Limb (tissue), 2 donors: Measurements from ENCODE around the gene ACP7.
"Not testable (repeated sequence)": the region's sequence is repeated elsewhere in the genome, so short reads cannot be mapped to it uniquely, and the experiment has no call there.

ENCODE experiments used
- DNase-seq, 2 donors: peaks; one replicate each; pipeline ENCODE4 v3.0.0-alpha.2; 2016; ENCODE audit errors: extremely low spot score in 2 of 2

Gene ACP7

DNA sequence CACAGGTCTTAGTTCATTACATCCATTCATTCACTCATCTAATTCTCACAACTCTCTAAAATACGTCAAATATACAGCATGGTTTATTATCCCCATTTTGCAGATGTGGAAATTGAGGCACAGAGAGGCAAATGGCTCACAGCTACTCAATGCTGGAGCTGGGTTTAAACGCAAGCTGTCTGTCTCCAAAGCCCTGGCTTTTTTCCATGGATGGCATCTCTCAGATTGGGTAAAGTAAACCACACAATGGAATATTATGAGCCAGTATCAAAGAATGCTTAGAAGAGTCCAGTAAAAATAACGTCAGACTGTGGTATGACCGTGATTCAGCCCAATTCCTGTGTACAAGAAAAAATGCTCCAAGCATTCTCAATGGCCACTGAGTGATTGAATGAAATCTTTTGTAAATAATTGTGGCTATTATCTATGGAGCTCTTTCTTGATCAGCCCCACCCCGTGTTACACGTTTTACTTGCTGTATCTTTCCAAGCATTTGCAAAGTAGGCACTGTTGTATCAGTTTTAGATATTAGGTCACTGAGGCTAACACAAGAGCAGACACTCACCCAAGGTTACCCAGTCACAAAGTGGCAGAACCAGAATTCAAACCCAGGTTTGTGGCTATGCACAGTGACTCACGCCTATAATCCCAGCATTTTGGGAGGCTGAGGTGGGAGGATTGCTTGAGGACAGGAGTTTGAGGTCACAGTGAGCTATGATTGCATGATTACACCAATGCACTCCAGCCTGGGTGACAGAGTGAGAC lies 5.5 kb upstream of the ACP7 start:
- DNase-seq = no peak

DNA sequence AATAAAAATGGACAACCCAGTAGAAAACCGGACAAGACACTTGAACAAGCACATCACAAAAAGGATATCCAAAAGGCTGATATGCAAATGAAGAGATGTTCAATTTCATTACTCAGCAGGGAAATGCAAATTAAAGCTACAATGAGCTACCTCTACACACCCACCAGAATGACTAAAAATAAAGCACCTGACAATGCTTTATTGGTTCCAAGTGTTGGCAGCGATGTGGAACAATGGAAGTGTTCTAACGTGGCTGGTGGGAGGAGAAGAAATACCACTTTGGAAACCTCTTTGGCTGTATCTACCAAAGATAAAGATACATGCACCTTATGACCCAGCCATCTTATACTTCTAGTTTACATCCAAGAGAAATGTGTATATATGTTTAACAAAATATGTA lies 3.7 kb upstream of the ACP7 start:
- DNase-seq = no peak

DNA sequence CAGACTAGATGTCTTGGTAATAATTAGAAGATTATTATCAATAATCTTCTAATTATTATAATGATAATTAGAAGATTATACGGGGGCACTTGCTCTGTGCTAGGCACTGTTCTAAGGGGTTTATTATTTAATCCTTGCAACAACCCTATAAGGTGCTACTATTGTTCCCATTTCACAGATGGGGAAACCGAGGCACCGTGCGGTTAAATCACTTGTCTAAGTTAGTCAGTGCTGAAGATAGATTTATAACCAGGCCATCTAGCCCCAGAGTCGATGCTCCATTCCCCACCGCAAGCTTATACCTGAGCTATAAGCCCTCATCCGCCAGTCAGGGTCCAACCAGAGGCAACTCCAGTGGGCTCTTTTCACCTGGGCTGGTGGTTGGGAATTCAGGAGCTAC lies 2.0 kb upstream of the ACP7 start:
- no peak for DNase-seq

DNA sequence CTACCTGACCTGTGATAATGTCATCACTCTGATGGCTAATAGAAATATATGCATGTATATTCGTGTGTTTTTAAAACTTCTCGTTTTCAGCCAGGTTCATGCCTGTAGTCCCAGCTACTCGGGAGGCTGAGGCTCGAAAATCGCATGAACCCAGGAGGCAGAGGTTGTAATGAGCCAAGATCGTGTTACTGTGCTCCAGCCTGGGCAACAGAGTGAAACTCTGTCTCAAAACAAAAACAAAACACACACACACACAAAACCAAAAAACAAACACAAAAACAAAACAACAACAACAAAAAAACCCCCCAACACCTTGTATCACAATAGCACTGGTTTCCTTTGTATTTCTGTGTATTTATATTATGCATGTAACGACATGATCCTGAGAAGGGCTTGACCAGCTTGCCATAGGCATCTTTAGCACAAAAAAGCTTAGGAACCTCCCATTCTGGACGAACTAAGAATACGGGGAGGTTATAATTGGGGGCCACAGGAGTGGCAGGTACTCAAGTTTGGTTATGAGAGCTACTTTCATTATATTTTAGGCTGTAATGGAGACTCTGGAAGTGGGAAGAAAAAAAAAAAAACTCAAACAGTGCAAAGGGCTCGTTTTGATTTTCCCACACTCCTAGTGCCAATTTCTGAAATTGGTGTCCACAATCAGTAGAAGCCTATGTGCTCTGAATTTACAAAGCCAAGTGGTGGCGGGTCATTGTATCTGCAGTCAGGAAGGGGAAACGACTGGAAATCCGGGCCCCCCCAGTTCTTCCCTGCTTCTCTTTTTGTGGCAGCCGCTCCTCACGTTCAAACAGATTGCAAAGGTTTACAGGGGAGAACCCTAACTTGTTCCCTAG lies 1.2 kb upstream of the ACP7 start:
- DNase-seq = no peak

DNA sequence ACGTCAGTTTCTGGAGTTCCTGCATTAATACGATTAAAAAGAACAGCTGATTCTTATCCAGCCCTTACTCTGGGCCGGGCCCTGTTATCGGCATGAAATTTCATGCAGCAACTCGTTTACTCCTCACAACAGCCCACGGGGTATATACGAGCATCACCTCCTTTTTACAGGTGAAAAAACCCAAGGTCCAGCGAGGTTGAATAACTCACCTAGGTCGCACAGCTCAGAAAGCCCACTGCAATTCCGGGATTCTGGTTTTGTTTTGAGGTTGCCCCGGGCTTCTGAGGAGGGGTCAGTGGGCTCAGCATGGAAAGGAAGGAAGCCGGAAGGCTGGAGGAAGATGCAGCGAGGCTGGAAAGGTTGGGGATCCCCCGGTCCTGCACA lies 577 bp upstream of the ACP7 start:
- DNase-seq = no peak

DNA sequence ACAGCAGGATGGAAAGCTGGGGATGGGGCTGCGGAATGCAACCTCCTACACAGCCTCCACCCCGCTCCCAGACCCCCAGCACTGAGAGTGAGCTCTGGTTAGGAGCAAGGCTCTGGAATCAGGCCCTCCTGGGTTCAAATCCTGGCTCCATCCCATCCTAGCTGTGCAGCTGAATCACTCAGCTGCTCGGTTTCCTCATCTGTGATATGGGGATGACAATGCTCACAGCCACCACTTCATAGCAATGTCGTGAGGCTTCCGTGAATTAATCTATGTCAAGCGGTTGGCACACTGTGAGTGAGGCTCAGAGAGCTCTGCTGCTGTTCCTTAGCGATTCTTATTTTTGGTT lies 538 bp downstream of the ACP7 start:
- no peak for DNase-seq

DNA sequence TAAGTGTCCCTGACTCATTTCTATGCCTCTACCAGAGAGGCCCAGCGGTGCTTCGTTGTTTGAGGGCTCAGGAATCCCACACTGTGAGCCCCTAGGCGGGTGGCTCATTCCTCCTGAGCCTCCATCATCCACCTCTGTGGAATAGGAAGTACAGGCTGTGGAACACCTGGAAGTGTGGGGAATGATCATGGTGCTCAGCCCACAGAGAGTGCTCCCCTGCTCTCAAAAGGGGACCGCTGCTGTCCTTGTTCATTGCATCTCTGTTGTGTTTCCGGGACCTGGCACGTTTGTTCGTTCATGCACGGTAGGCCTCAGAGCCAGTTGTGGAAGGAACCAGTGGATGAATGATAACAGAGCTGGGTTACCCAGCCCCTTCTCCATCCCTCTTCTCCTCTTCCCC lies 1.2 kb downstream of the ACP7 start:
- DNase-seq = no peak

DNA sequence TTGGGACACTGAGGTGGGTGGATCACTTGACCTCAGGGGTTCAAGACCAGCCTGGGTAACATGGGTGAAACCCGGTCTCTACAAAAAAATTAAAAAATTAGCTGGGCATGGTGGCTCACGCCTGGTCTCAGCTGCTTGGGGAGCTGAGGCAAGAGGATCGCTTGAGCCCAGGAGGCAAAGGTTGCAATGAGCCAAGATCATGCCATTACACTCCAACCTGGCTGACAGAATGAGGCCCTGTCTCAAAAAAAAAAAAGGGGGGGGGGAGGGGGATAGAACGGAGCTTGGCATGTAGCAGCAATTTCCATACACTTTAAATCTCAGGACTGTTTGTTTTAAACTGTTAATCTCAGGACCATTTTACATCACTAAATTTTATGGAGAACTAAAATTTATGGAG lies 2.2 kb downstream of the ACP7 start:
- DNase-seq = no peak

DNA sequence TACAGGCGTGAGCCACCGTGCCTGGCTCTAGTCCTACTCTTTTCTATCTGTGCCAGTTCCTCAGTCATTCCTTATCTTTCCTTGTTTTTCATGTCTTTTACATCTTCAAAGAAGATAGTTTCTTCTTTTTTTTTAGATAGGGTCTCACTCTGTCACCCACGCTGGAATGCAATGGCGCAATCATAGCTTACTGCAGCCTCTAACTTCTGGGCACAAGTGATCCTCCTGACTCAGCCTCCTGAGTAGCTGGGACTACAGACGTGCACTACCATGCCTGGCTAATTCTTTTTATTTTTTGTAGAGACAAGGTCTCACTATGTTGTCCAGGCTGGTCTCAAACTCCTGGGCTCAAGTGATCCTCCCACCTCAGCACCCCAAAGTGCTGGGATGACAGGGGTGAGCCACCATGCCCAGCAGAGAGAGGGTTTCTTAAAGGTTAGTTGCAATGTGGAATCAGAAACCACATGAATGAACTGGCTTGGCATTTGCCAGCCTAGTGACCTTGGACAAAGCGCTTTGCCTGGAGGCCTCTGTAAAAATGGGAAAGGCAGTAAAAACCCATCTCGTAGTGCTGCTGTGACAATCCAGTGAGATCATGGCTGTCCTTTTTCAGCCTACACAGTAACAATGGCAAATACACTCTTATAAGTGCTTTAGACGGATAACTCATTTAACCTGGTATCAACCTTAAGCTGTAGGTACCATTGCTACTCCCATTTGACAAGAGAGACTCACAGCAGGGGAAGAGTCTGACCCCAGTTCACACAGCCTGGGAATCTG lies 3.9 kb downstream of the ACP7 start:
- DNase-seq = no peak

DNA sequence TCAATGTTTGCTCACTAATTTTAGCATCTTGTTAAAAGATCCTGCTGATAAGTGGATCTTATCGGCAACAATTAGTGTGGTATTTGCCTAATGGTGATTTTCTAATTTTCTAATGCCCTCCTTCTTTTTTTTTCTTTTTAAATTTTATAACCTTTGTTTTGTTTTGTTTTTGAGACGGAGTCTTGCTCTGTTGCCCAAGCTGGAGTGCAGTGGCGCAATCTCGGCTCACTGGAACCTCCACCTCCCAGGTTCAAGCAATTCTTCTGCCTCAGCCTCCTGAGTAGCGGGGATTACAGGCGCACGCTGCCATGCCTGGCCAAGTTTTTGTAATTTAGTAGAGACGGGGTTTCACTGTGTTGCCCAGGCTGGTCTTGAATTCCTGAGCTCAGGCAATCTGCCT lies 5.8 kb downstream of the ACP7 start:
- not testable (repeated sequence) for DNase-seq

DNA sequence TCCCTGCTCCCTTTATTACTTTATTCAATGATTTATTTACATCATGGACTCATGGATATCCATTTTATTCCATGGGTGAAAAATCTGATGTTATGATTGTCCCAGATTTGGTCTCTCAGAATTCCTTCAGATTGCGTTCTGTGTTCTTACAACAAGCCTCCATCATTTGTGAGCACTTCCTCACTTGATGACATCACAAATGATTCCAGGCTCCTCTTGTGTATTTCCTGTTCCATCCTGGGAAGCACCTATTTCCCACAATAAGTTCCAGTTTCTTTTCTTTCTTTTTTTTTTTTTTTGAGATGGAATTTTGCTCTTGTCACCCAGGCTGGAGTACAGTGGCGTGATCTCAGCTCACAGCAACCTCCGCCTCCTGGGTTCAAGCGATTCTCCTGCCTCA lies 6.7 kb downstream of the ACP7 start:
- DNase-seq = no peak

DNA sequence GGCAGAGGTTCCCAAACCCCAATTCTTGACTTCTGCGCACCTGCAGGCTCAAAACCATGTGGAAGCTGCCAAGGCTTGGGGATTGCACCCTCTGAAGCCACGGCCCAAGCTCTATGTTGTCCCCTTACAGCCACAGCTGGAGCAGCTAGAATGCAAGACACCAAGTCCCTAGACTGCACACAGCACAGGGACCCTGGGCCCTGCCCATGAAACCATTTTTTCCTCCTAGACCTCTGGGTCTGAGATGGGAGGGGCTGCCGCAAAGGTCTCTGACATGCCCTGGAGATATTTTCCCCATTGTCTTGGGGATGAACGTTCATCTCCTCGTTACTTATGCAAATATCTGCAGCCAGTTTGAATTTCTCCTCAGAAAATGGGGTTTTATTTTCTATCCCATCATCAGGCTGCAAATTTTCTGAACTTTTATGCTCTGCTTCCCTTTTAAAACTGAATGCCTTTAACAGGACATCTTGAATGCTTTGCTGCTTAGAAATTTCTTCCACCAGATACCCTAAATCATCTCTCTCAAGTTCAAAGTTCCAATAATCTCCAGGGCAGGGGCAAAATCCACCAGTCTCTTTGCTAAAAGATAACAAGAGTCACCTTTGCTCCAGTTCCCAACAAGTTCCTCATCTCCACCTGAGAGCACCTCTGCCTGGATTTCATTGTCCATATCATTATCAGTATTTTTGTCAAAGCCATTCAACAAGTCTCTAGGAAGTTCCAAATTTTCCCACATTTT lies 11.8 kb downstream of the ACP7 start:
- not testable (repeated sequence) for DNase-seq

DNA sequence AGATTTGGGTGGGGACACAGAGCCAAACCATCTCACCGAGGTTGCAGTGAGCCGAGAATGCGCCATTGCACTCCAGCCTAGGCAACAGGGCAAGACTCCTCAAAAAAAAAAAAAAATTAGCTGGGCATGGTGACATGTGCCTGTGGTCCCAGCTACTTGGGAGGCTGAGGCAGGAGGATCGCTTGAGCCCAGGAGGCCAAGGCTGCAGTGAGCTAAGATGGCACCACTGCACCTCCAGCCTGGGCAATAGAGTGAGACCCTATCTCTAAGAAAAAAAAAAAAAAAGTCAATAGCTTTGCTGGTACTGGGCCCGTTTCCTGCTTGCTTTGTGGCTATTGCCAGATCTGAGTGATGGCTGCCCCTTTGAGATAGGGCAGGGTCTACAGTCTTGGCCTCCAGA lies 13.1 kb downstream of the ACP7 start:
- no peak for DNase-seq

DNA sequence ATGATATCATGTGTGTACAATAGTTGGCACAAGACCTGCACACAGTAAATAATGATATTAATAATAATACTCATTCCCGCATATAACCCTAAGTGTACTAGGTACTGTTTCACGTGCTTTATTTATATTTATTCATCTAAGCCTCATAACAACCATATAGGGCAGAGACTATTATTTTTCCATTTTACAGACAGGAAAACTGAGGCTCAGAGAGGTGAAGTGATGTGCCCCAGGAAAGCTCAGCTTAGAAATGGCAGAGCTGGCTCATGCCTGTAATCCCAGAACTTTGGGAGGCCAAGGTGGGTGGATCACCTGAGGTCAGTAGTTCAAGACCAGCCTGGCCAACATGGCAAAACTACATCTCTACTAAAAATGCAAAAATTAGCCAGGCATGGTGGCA lies 13.6 kb downstream of the ACP7 start:
- DNase-seq = no peak

DNA sequence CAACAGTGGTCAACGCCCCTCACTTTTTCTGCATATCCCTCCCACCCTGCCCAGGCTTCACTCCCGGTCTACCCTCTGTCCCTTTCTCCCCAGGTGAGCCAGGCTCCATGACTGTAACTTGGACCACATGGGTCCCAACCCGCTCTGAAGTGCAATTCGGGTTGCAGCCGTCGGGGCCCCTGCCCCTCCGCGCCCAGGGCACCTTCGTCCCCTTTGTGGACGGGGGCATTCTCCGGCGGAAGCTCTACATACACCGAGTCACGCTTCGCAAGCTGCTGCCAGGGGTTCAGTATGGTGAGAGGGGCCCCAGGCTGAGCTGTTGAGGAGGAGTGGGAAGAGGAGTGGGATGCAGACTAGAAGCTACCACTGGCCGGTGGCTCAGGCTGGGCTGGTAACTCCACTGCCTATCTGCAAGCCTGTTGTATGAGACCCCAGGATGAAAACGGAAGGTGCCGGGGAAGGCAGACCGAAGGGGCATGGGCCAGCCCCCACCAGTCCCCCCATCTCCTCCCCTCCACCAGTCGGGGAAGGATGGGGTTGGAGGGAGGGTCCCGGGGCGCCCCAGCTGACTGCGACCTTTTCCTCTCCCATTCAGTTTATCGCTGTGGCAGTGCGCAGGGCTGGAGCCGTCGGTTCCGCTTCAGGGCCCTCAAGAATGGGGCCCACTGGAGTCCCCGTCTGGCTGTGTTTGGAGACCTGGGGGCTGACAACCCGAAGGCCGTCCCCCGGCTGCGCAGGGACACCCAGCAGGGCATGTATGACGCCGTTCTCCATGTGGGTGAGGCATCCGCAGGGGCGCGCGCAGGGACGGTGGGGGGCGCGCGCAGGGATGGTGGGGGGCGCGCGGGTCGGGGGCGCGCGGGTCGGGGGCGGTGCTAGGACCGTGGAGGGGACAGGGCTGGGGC lies 14.4 kb downstream of the ACP7 start:
- no peak for DNase-seq

DNA sequence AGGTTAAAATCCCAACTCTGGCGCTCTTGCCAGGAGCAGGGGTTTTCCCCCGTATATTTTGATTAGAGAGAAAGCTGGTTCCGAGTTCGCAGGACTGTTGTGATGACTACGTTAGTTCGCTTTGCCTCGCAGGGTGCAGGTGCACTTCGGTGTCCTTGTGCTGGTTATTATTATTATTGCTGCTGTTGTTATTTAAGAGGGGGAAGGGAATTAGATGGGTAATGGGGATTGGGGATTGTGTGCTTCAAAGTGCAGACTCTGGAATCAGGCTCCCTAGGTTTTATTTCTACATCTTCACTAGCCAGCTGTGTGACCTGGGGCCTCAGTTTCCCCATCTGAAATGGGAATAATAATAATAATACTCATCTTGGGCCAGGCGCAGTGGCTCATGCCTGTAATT lies 15.2 kb downstream of the ACP7 start:
- no peak for DNase-seq

DNA sequence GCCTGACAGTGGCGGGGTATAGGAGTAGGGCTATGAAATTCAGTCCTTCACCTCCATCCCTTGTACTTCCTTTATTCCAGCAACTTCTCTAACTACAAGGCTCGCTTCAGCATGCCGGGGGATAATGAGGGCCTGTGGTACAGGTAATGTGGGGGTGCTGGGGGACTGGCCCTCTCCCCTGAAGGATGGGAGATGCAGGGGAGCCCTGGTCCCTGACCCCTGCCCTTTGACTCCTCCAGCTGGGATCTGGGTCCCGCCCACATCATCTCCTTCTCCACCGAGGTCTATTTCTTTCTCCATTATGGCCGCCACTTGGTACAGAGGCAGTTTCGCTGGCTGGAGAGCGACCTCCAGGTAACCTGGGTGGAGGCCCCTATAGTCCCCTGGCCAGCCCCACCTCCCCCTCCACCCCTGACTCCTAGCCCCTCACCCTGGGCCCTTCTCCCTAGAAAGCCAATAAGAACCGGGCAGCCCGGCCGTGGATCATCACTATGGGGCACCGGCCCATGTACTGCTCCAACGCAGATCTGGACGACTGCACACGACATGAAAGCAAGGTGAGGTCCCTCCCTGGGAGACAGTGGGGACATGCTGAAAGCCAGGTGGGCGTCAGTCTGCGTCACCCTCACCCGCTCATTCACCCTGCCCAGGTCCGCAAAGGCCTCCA lies 16.5 kb downstream of the ACP7 start:
- no peak for DNase-seq

DNA sequence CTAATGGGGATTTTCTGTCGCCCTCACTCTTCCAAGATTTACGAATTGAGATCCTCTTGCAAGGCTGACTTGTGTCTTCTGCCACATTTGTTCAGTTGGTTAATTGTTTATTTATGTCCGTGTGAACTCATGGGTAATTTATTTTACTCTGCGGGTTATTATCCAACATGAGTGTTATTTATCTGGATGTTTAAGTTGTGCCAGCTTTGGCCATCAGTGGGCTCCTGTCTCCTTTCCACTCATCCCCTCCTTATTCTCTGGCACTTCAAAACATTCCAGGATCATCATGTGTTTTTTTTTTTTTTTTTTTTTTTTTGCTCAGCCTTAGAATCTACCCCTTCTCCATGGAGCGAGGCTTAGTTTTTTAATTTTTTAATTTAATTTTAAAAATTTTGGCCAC lies 19.0 kb downstream of the ACP7 start:
- no peak for DNase-seq

DNA sequence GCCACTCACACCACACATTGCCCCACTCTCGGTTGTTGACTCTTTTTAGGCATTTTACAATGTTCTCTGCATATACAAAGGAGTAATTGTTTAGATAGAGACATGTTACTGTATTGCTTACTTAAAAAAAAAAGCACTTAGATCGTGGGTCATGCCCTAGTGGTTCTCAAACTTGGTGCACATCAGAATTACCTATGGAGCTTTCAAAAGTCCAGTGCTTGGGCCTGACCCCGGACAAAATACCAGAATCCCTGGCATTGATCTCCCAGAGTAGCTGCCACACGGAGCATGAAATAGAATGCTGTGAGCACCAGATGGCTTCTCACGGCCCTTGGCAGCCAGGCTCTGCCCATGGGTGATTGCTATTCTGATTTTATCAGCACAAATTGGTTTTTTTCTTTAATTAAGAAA lies 20.0 kb downstream of the ACP7 start:
- DNase-seq = no peak

DNA sequence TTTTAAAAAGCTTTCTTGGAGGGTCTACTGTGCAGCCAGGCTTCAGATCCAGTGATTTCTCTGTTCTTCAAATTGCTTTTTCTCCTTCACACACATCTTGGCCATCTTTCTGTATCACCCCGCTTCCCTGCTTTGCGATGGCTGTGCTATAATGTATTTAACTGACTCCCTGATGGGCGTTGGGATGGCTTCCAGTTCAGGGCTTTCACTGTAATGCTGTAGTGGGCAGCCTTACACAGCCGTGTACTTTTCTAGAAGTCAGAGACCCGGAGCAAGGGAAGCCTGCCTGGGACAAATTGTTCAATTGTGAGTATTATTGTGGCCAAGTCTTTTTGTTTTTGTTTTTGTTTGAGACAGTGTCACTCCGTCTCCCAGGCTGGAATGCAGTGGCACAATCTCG lies 22.0 kb downstream of the ACP7 start:
- DNase-seq = no peak
